SK-N-SH treated with all-trans-retinoic acid at 6 μM for 48 hours (cell line): ENCODE data around the gene CBFB.

Experiments used
- ARNTL ChIP-seq: fragments of 450-650 bp; formaldehyde crosslinking; IDR thresholded peaks from 2 replicates; pipeline ENCODE4 v1.5.0; 2020; ENCODE audit warnings: low read depth, mild to moderate bottlenecking, moderate library complexity, borderline replicate concordance
- BACH2 ChIP-seq: fragments of 250-450 bp; sonication (Bioruptor Pico); IDR thresholded peaks from 2 replicates; pipeline ENCODE4 v1.9.0; 2021; ENCODE audit warnings: mild to moderate bottlenecking, borderline replicate concordance
- CSRNP3 ChIP-seq: fragments of 250-450 bp; sonication (Bioruptor Pico); IDR thresholded peaks from 2 replicates; pipeline ENCODE4 v1.5.1; 2021; ENCODE audit warnings: mild to moderate bottlenecking, moderate library complexity
- ESRRG ChIP-seq: fragments of 250-450 bp; sonication (Bioruptor Pico); IDR thresholded peaks from 2 replicates; pipeline ENCODE4 v1.6.1; 2021; ENCODE audit warnings: mild to moderate bottlenecking
- GLIS3 ChIP-seq: fragments of 250-450 bp; sonication (Bioruptor Pico); IDR thresholded peaks from 2 replicates; pipeline ENCODE4 v1.5.0; 2020; ENCODE audit warnings: mild to moderate bottlenecking, moderate library complexity
- ISL1 ChIP-seq: fragments of 250-450 bp; sonication (Bioruptor Pico); IDR thresholded peaks from 2 replicates; pipeline ENCODE4 v2.1.2; 2022; ENCODE audit warnings: mild to moderate bottlenecking, moderate library complexity
- OSR1 ChIP-seq: fragments of 250-450 bp; sonication (Bioruptor Pico); IDR thresholded peaks from 2 replicates; pipeline ENCODE4 v1.8.0; 2022; ENCODE audit warnings: moderate library complexity, mild to moderate bottlenecking, inconsistent platforms
- PATZ1 ChIP-seq: fragments of 250-450 bp; sonication (Bioruptor Pico); IDR thresholded peaks from 2 replicates; pipeline ENCODE4 v1.8.0; 2020; ENCODE audit warnings: mild to moderate bottlenecking, moderate library complexity, borderline replicate concordance
- RARB ChIP-seq: fragments of 250-450 bp; sonication (Bioruptor Pico); IDR thresholded peaks from 2 replicates; pipeline ENCODE4 v1.8.0; 2021; ENCODE audit warnings: mild to moderate bottlenecking, moderate library complexity
- SNAI2 ChIP-seq: fragments of 250-450 bp; sonication (Bioruptor Pico); IDR thresholded peaks from 2 replicates; pipeline ENCODE4 v1.5.0; 2020; ENCODE audit warnings: mild to moderate bottlenecking, moderate library complexity
- TOX ChIP-seq: fragments of 250-450 bp; sonication (Bioruptor Pico); IDR thresholded peaks from 2 replicates; pipeline ENCODE4 v1.8.0; 2021; ENCODE audit warnings: mild to moderate bottlenecking, moderate library complexity, borderline replicate concordance
- ZFP3 ChIP-seq: fragments of 250-450 bp; sonication (Bioruptor Pico); IDR thresholded peaks from 2 replicates; pipeline ENCODE4 v1.5.0; 2020; ENCODE audit warnings: mild to moderate bottlenecking, moderate library complexity
- ZFP30 ChIP-seq: fragments of 450-650 bp; formaldehyde crosslinking; IDR thresholded peaks from 2 replicates; pipeline ENCODE4 v1.5.0; 2022; ENCODE audit warnings: mild to moderate bottlenecking, moderate library complexity
- ZNF8 ChIP-seq: fragments of 450-650 bp; formaldehyde crosslinking; IDR thresholded peaks from 2 replicates; pipeline ENCODE4 v1.5.0; 2020; ENCODE audit warnings: mild to moderate bottlenecking, moderate library complexity

GRCh38 chr16:67101311-67102082, 72.5 kb downstream of the CBFB start:
- no peak for TF ChIP-seq SNAI2 (CRISPR knock-in tag)
- TF ChIP-seq ZFP30 (CRISPR knock-in tag), result no peak
- no peak for TF ChIP-seq ISL1
- no peak for TF ChIP-seq BACH2
- TF ChIP-seq ZNF8 (CRISPR knock-in tag), result no peak
- no peak for TF ChIP-seq PATZ1 (CRISPR knock-in tag)
- no peak for TF ChIP-seq GLIS3 (CRISPR knock-in tag)
- TF ChIP-seq RARB (CRISPR knock-in tag), result no peak
- no peak for TF ChIP-seq ESRRG
- TF ChIP-seq TOX (CRISPR knock-in tag), result no peak
- no peak for TF ChIP-seq ZFP3
- TF ChIP-seq OSR1 (CRISPR knock-in tag), result no peak
- no peak for TF ChIP-seq ARNTL (CRISPR knock-in tag)
- TF ChIP-seq CSRNP3 (CRISPR knock-in tag), result no peak
